GM23338 (cell line): ENCODE results near the gene GALNT6.
A peak's percentile ranks its signal among the peaks of the same experiment; 100 is the strongest.

Experiments used
- CREB1 ChIP-seq: fragments of 250-450 bp; sonication (Bioruptor Pico); IDR thresholded peaks from 2 replicates; pipeline ENCODE4 v1.5.0; 2020; ENCODE audit warnings: low read depth, mild to moderate bottlenecking, moderate library complexity
- EZH2 ChIP-seq: fragments of 200-600 bp; sonication (generic); IDR thresholded peaks from one replicate; pipeline ENCODE4 v1.8.0; 2017; ENCODE audit warnings: antibody characterized with exemption, mild to moderate bottlenecking, low read depth; ENCODE audit not compliant: unreplicated experiment
- EZH2phosphoT487 ChIP-seq: fragments of 200-600 bp; sonication (generic); IDR thresholded peaks from one replicate; pipeline ENCODE4 v1.8.1; 2018; ENCODE audit warnings: antibody characterized with exemption; ENCODE audit not compliant: unreplicated experiment
- JUNB ChIP-seq: IDR thresholded peaks from one replicate; pipeline ENCODE4 v1.6.1; 2016; ENCODE audit warnings: antibody characterized with exemption; ENCODE audit not compliant: unreplicated experiment
- NANOG ChIP-seq: IDR thresholded peaks from 2 replicates; pipeline ENCODE4 v1.6.1; 2016; ENCODE audit warnings: antibody characterized with exemption, borderline replicate concordance
- POLR2AphosphoS5 ChIP-seq: IDR thresholded peaks from 2 replicates; pipeline ENCODE4 v1.6.1; 2016; ENCODE audit warnings: antibody characterized with exemption, low read depth
- STAT1 ChIP-seq: IDR thresholded peaks from one replicate; pipeline ENCODE4 v1.6.1; 2016; ENCODE audit warnings: antibody characterized with exemption; ENCODE audit not compliant: unreplicated experiment
- ZNF114 ChIP-seq: fragments of 250-450 bp; sonication (Bioruptor Pico); IDR thresholded peaks from 2 replicates; pipeline ENCODE4 v1.5.0; 2020; ENCODE audit warnings: mild to moderate bottlenecking, moderate library complexity
- TF ChIP-seq, protein P1 (sequence below), 2 experiments: fragments of 200-600 bp in 1 of 2; sonication (generic) in 1 of 2; conservative IDR thresholded peaks; 2 replicates each; pipeline versions ENCODE4 v1.5.1 to v1.6.1; 2016 to 2017; ENCODE audit warnings: antibody characterized with exemption in 2 of 2, low read depth in 2 of 2, mild to moderate bottlenecking in 2 of 2, moderate library complexity in 1 of 2
- TF ChIP-seq, protein P2 (sequence below): IDR thresholded peaks from one replicate; pipeline ENCODE4 v1.6.1; 2018; ENCODE audit warnings: antibody characterized with exemption; ENCODE audit not compliant: unreplicated experiment
- TF ChIP-seq, protein P3 (sequence below): IDR thresholded peaks from 2 replicates; pipeline ENCODE4 v1.6.1; 2016; ENCODE audit warnings: antibody characterized with exemption

DNA sequence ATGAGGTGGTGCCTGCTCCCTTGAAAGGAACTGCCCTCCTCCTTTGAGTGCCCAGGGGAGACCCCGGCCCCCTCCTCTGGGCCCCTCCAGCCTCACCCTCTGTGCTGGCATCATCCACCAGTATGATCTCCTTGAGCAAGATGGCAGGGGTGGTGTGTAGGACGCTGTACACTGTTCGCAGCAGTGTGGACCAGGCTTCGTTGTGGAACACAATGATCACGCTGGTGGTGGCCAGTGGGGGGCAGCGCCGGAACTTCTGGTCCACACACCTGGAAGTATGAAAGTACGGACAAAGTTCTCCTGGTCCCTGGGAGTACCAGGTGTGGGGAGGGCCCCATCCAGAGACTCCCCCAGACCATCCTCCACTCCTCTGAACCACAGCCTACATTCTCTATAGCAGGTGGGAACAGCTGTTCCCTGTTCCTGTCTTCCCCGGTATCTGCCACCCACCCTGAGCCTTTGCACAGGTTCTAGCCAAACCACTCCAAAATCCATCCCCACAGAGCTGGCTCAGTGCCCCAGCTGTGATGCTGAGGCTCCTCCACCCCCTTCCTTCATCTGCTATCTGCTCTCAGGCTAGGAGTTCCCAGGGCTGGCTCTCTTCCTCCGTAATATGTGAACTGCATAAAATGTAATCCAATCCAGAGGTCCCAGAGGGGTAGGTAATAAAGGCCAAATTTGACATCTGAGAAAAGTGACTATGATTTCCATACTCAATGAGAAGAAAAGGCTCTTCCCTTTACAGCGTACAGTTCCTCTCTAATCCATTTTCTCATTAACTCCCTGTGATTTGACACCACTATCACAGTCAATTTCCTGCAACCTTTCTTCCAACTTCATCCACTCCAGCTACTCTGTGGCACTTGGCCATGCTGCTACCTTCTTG, 13.9 kb downstream of the GALNT6 start:
- TF ChIP-seq, protein P1, sequence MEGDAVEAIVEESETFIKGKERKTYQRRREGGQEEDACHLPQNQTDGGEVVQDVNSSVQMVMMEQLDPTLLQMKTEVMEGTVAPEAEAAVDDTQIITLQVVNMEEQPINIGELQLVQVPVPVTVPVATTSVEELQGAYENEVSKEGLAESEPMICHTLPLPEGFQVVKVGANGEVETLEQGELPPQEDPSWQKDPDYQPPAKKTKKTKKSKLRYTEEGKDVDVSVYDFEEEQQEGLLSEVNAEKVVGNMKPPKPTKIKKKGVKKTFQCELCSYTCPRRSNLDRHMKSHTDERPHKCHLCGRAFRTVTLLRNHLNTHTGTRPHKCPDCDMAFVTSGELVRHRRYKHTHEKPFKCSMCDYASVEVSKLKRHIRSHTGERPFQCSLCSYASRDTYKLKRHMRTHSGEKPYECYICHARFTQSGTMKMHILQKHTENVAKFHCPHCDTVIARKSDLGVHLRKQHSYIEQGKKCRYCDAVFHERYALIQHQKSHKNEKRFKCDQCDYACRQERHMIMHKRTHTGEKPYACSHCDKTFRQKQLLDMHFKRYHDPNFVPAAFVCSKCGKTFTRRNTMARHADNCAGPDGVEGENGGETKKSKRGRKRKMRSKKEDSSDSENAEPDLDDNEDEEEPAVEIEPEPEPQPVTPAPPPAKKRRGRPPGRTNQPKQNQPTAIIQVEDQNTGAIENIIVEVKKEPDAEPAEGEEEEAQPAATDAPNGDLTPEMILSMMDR (conservative IDR thresholded peaks at IDR 0.05; ENCODE audit: low read depth in 2 of 2): peak; percentile 31 to 50; a peak in 3 of 4 replicates
- TF ChIP-seq EZH2 (no peak), CREB1 (no peak), NANOG (no peak), POLR2AphosphoS5 (no peak), EZH2phosphoT487 (no peak), JUNB (no peak), ZNF114 (CRISPR knock-in tag) (no peak), STAT1 (no peak)
- TF ChIP-seq, protein P2, sequence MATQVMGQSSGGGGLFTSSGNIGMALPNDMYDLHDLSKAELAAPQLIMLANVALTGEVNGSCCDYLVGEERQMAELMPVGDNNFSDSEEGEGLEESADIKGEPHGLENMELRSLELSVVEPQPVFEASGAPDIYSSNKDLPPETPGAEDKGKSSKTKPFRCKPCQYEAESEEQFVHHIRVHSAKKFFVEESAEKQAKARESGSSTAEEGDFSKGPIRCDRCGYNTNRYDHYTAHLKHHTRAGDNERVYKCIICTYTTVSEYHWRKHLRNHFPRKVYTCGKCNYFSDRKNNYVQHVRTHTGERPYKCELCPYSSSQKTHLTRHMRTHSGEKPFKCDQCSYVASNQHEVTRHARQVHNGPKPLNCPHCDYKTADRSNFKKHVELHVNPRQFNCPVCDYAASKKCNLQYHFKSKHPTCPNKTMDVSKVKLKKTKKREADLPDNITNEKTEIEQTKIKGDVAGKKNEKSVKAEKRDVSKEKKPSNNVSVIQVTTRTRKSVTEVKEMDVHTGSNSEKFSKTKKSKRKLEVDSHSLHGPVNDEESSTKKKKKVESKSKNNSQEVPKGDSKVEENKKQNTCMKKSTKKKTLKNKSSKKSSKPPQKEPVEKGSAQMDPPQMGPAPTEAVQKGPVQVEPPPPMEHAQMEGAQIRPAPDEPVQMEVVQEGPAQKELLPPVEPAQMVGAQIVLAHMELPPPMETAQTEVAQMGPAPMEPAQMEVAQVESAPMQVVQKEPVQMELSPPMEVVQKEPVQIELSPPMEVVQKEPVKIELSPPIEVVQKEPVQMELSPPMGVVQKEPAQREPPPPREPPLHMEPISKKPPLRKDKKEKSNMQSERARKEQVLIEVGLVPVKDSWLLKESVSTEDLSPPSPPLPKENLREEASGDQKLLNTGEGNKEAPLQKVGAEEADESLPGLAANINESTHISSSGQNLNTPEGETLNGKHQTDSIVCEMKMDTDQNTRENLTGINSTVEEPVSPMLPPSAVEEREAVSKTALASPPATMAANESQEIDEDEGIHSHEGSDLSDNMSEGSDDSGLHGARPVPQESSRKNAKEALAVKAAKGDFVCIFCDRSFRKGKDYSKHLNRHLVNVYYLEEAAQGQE: no peak
- TF ChIP-seq, protein P3, sequence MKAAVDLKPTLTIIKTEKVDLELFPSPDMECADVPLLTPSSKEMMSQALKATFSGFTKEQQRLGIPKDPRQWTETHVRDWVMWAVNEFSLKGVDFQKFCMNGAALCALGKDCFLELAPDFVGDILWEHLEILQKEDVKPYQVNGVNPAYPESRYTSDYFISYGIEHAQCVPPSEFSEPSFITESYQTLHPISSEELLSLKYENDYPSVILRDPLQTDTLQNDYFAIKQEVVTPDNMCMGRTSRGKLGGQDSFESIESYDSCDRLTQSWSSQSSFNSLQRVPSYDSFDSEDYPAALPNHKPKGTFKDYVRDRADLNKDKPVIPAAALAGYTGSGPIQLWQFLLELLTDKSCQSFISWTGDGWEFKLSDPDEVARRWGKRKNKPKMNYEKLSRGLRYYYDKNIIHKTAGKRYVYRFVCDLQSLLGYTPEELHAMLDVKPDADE: no peak
